C4-2B (cell line): ENCODE results near the gene OR6B2.

Experiments
- H3K27ac ChIP-seq: fragments of 450-650 bp; 2 replicates; pipeline ENCODE4 v1.5.1; 2017
- ZFX ChIP-seq: fragments of 450-650 bp; IDR thresholded peaks from 2 replicates; pipeline ENCODE4 v1.6.1; 2017
- TF ChIP-seq, protein P1 (sequence below): fragments of 450-650 bp; conservative IDR thresholded peaks from 2 replicates; pipeline ENCODE4 v1.5.1; 2017; ENCODE audit warnings: mild to moderate bottlenecking

The OR6B2 gene

DNA sequence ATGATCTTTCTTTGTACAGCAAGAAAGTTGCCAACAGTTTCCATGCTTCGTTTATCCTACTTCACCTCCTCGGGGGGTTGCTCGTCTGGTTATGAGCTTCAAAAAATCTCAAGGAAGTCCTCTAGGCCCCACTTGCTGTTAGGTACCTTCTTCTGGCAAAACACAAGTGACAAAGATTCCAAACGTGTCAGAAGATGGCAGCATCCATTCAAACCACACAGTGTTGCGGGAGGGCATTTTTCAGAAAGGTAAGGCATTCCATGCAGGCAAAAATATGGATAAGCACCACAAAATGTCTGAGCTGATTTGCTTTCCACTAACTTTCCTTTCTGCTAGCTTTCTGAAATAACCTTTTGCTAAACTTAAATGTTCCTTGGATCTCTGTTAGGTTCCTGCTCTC is 36.3 kb upstream of the OR6B2 start:
- TF ChIP-seq, protein P1, sequence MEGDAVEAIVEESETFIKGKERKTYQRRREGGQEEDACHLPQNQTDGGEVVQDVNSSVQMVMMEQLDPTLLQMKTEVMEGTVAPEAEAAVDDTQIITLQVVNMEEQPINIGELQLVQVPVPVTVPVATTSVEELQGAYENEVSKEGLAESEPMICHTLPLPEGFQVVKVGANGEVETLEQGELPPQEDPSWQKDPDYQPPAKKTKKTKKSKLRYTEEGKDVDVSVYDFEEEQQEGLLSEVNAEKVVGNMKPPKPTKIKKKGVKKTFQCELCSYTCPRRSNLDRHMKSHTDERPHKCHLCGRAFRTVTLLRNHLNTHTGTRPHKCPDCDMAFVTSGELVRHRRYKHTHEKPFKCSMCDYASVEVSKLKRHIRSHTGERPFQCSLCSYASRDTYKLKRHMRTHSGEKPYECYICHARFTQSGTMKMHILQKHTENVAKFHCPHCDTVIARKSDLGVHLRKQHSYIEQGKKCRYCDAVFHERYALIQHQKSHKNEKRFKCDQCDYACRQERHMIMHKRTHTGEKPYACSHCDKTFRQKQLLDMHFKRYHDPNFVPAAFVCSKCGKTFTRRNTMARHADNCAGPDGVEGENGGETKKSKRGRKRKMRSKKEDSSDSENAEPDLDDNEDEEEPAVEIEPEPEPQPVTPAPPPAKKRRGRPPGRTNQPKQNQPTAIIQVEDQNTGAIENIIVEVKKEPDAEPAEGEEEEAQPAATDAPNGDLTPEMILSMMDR, result no peak
- no peak for TF ChIP-seq ZFX
- H3K27ac ChIP-seq, result no peak overlapping the region

- TF ChIP-seq ZFX, result no peak
- H3K27ac ChIP-seq, result no peak overlapping the region
These were observed 34.7 kb upstream of the OR6B2 start for GRCh38 chr2:240064898-240065297.

- no peak for TF ChIP-seq ZFX
- TF ChIP-seq, protein P1, result peak; percentile 80
These were observed 30.9 kb upstream of the OR6B2 start for GRCh38 chr2:240060977-240061591.

GRCh38 chr2:240056678-240057077 is 26.4 kb upstream of the OR6B2 start:
- H3K27ac ChIP-seq, result no peak overlapping the region
- TF ChIP-seq, protein P1, result no peak
- TF ChIP-seq ZFX, result no peak

More at GRCh38 chr2:240060977-240061591, 30.9 kb upstream of the OR6B2 start:
- no peak overlapping the region for H3K27ac ChIP-seq

DNA sequence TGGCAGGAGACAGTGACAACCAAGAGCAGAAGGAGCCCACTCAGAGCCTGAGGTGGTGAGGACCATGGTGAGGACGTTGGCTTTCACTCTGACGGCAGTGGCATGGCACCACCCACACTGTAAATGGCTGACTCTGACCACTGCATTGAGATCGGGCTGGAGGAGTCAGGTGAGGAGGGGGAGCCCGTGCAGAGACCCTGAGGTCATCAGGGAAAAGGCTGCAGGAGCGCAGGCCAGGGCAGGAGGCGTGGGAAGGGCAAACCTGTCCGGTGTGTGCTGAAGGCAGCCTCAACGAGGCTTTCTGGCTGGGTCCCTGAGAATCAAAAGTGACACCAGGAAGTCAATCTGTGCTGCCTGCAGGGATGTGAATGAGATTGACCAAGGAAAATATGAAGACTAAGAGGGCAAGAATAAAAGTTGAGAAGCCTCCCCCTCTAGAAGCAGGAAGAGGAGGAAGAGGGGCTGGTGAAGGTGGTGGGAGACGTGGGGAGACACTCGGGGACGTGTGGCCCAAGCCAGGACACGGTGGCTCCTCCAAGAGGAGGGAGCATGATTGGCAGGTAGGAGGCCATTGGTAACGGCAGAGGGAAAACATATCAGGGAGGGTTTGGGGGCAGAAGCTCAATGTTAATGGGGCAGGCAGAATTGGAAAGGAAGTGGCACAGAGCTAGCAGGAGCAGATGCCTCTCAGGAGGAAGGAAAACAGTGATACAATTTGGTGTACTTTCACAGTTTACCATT is 25.1 kb upstream of the OR6B2 start:
- H3K27ac ChIP-seq, result no peak overlapping the region

GRCh38 chr2:240053173-240054155 is 23.2 kb upstream of the OR6B2 start, which contains the start of gene OR6B3:
OR6B3 (minus strand) TSS chr2:240053521.
- TF ChIP-seq, protein P1, result no peak
- no peak for TF ChIP-seq ZFX
- no peak within 1 kb of the TSS for H3K27ac ChIP-seq

More for the DNA sequence above, 25.1 kb upstream of the OR6B2 start:
- TF ChIP-seq ZFX, result no peak
- TF ChIP-seq, protein P1, result no peak

DNA sequence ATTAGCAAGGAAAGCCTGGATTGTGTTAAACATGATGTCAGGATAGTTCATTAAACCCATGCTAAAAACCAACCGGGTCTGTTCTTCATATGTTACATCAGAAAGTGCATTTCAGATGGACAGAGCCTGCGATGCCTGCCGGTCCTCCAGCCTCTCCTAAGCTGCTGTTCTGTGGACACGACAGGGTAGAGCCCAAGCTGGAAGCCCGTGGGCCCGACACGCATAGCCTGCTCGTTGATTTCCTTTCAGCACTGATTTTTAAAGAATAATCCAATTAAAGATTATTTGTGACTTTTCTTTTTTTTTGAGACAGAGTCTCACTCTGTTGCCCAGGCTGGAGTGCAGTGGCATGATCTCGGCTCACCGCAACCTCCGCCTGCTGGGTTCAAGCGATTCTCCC is 22.3 kb upstream of the OR6B2 start:
- no peak for TF ChIP-seq ZFX
- TF ChIP-seq, protein P1, result no peak
- H3K27ac ChIP-seq, result no peak overlapping the region
